Measurements from ENCODE around the gene RPL10.

RPL10 gene

GRCh38 chrX:154401045-154401799 is 3.0 kb downstream of the RPL10 start:
- no peak for DNase-seq

DNA sequence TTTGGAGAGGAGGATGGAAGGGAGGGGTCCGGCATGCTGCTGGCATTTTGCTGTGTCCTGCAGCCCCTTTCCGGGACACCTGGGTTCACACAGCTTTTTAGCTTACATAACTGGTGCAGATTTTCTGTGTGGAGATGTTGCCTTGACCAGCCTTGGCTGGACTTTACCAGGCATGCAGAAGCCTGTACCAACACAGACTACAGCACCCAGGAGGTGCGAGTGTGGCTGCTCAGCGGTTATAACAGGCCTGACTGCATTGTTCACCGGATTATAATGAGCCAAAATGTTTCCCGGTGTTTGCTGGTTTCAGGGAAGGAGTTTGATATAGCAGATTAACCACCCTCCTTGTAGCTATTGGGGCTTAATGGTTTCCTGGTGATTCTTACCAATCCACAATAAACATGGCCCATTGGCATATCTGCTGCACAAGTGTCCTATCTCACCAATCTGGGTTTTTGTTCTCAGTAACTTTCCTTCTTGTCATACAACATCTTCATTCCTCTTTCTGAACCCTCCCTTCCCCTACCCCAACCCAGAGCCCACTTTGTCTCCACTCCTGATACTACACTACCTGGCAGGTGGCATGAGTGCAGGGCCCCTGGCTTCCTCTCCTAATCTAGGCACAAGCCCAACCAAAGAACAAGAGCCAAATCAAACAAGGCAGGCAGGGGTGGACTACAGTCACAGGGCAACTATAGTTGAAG is 3.9 kb downstream of the RPL10 start:
- no peak for DNase-seq

- DNase-seq: no peak
Observed at GRCh38 chrX:154402622-154403127, 4.5 kb downstream of the RPL10 start.

DNA sequence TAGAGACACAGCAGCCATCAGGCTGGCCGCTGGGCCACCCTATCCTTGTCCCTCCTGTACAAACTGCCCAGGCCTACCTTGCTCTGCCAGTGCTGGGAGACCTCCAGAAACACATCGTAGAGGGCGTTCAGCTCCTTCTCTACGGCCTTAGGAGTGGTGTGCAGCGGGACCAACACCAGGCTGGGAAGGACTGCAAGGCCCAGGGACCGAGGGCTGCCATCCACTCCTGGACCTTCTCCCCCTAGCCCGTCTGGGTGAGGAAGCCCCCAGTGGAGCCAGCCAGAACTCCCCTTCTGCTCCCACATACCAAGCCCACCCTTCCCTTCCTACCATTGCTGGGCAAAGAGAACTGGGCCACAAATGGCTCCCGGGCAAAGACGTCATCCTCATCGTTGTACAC is 5.0 kb downstream of the RPL10 start:
- DNase-seq: no peak

DNA sequence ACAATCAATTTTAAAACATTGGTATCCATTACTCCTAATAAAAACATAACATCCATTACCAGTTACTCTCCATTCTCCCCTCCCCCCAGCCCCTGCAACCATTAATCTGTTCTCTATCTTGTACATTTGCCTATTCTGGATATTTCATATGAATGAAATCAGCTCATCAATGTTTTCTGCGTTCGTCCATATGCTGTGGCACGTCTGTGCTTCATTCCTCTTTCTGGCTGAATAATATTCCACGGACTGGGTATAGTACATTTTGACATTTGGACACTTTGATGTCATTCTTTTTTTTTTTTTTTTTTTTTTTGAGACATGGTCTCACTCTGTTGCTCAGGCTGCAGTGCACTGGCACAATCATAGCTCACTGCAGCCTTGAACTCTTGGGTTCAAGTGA is 5.7 kb downstream of the RPL10 start:
- no peak for DNase-seq

GRCh38 chrX:154404625-154405192 is 6.5 kb downstream of the RPL10 start:
- no peak for DNase-seq

DNA sequence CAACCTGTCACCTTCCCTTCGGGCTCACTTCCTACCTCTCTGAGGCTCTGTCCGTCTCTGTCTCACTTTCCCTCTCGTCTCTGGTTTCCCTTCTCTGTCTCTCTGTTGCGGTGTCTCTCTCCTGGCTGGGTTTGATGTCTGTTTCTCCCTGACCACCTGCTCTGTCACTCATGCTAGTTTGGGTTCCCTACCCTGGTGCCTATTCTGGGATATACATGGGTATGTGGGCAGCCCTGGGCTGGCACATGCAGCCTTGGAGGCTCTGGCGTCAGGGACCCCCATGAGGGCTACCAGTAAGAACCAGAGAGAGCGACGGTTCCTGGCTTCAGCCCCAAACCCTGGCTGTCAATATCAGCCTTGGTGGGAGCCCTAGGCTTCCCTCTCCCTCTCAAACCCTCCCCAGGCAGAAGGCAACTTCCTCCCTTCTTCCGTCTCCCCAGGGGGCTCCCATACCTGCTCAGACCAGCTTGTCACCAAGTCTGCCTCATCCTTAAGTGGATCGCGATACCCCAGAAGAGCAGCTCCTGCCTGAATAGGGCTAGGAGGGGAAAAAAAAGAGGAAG is 10.6 kb downstream of the RPL10 start:
- DNase-seq: no peak

GRCh38 chrX:154409222-154409871 is 11.2 kb downstream of the RPL10 start, which contains the start of gene DNASE1L1:
TSS of gene DNASE1L1 (minus strand) at chrX:154409254. CDS start at chrX:154405568, 3,686 bp downstream.
- no peak for DNase-seq

GRCh38 chrX:154411981-154412340 is 13.8 kb downstream of the RPL10 start:
- peak; percentile 75 for DNase-seq

DNA sequence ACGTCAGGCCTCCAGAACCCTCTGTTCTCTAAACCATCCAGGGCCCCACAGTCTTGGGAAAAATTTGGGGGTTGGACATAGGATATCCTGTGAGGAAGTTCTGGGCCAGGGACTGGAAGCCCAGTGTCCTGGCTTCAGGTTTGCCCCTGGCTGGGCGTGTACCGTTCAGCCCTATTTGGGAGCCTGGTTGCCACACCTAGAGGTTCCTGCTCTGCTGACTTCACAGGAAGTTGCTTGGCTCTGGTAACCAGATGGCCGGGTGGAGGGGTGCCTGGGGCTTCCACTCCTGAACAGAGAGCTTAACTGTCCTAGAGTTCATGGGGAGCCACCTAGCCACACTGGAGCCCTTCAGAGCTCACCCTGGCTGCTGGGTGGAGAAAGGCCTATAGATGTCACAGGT is 14.3 kb downstream of the RPL10 start:
- DNase-seq: no peak

GRCh38 chrX:154413142-154413541 is 15.0 kb downstream of the RPL10 start:
- no peak for DNase-seq

DNA sequence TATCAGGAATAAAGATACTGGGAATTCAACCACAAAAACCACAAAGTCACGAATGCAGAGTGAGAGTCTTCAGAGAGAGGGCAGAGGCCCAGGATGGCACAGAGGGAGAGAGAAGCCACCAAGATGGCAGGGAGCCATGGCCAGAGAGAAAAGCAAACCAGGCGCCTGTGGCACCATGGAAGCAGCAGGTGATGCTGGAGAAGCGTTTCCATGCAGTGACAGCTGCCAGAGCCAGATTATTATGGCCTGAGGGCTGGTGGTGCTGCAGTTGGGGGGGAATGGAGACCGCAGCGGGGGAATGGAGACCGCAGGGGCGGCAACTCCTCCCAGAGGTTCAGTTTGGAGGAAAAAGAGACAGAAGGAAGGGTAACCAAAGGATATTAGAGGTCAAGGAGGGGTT is 19.0 kb downstream of the RPL10 start:
- no peak for DNase-seq

GRCh38 chrX:154419189-154419588 is 21.0 kb downstream of the RPL10 start:
- no peak for DNase-seq

GRCh38 chrX:154419688-154420401 is 21.7 kb downstream of the RPL10 start:
- DNase-seq: no peak

DNA sequence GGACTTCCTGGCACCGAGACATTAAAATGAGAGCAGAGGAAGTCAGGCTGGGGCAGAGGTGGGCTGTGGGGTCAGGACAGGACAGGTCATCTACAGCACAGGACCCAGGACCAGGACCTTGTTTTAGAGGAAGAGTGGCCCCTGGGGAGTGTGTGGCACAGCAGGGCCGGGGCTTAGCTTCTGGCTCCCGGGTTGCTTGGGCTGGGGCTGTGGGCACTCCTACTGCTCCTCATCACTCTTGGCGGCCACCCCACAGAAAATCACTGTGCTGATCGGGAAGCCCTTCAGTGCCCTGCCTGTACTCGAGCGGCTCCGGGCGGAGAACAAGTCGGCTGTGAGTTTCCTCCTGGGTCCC is 22.2 kb downstream of the RPL10 start:
- DNase-seq: no peak

DNA sequence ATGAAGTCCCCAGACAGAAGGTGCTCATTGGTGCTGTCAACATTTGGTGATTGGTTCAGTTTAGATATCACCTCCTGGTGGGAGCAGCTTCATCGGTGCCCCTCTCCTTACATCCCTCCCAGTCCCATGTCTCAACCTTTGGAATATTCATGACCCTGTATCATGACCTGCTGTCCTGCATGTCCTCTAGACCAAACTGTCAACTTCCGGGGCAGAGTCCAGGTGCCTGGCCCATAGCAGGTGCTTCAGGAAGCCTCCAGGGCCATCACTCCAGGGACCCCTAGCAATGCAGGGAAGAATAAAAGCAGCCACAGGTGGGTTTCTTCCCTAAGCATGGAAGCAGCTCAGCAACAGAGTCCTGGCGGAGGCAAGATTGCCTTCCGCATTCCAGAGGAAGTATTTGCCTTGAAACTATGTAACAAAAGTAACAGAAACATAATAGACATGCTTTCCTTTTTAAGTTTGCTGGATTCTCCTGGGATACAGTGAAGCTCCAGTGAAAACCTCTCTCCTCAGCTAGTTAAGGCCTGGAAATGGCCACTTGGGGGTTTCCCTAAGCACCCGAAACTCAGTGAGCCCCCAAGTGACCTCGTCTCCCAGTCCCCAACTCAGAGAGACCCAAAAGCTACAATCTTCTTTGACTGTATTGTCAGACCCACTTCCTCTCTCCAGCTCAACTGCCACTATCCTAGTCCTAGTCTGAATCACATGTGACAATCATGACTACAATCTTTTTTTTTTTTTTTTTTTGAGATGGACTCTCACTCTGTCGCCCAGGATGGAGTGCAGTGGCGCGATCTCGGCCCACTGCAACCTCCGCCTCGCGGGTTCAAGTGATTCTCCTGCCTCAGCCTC is 29.0 kb downstream of the RPL10 start:
- DNase-seq: no peak

GRCh38 chrX:154428176-154429171 is 30.3 kb downstream of the RPL10 start, which contains the start of gene ATP6AP1:
TSS of gene ATP6AP1 (plus strand) at chrX:154428677. CDS start at chrX:154428693, 16 bp downstream.
- peak; percentile 95 for DNase-seq

GRCh38 chrX:154429711-154430110 is 31.5 kb downstream of the RPL10 start:
- DNase-seq: no peak

DNA sequence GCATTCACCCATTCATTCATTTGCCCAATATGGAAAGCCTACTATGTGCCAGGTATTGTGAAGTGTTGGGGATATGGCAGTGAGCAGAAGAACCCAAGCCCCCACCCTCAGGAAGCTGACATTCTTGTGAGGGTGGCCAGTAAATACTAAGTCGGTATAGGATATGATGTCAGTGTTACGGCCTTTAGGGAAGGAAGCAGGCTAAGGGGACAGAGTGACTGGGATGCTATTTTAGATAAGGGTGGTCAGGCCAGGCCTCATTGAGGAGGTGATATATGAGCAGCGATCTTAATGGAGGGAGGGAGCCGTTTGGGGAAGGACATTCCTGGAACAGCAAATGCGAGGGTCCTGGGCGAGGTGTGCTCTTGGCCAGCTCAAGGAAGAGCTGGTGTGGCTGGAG is 32.3 kb downstream of the RPL10 start:
- no peak for DNase-seq

DNA sequence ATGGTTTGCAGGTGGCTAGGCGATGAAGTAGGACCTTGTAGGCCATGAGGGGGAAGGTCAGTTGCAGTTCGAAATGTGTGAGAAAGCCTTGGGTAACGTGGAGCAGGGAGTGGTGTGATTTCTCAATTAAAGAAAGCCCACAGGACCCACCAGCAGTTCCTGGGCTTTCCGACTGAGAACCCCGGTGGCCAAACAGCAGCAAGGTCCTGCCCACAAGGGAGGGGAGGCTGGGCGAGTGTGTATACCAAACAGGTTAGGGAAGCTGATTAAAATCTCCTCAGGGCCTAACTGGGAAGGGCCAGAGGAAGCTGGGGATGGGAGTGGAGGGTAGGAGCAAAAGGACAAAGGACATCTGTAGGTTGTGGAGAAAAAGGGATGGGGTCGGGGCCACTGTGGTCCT is 32.7 kb downstream of the RPL10 start:
- no peak for DNase-seq
